SK-N-SH (cell line): ENCODE results near the gene ATP6V1G2. TPM values are rescaled to one million over a fixed set of nuclear protein-coding genes. Genes with fewer than 3 reads are reported as not detected.

ENCODE experiments used
- CTCF ChIA-PET: fragments of 300-600, 350-600 bp; formaldehyde crosslinking; extraction: SDS; loops from one replicate; lab custom pipeline; 2021; lab: Yijun Ruan, JAX
- POLR2A ChIA-PET: fragments of 350-600 bp; sonication (Branson Sonifier 250); formaldehyde crosslinking; extraction: SDS; loops from one replicate; lab custom pipeline; 2020; ENCODE audit warnings: antibody characterized with exemption, inconsistent platforms; lab: Yijun Ruan, JAX
- DNase-seq: peaks from one replicate; pipeline ENCODE4 v3.0.0; 2012
- H2AFZ ChIP-seq: fragments of 200-600 bp; sonication (generic); 2 replicates; pipeline ENCODE4 v1.8.1; 2016; ENCODE audit warnings: antibody characterized with exemption, mild to moderate bottlenecking, low read depth
- H3F3A ChIP-seq: fragments of 200-600 bp; sonication (generic); replicated peaks from 2 replicates; pipeline ENCODE3; 2016; ENCODE audit warnings: antibody characterized with exemption, mild to moderate bottlenecking; ENCODE audit not compliant: insufficient read depth
- H3K27ac ChIP-seq, 2 experiments: fragments of 200-500 bp in 1 of 2; fragments of 200-600 bp in 1 of 2; sonication (Bioruptor generic) in 1 of 2; sonication (generic), shearing (Covaris generic) in 1 of 2; 2 replicates each; pipeline versions ENCODE4 v1.5.1 to v1.6.1; 2014 to 2016; ENCODE audit warnings: low read depth in 2 of 2, inconsistent platforms in 1 of 2, low read length in 1 of 2, mild to moderate bottlenecking in 1 of 2, mixed read lengths in 1 of 2
- H3K27me3 ChIP-seq: fragments of 200-600 bp; sonication (generic), shearing (Covaris generic); 2 replicates; pipeline ENCODE4 v1.6.1; 2016; ENCODE audit warnings: mixed run types; ENCODE audit not compliant: insufficient read depth
- H3K36me3 ChIP-seq, 2 experiments: fragments of 200-500 bp in 1 of 2; fragments of 200-600 bp in 1 of 2; sonication (Bioruptor generic) in 1 of 2; sonication (generic) in 1 of 2; replicated peaks in 1 of 2; 2 replicates each; pipeline versions ENCODE3 to v1.5.1; 2014 to 2016; ENCODE audit warnings: low read length in 1 of 2, mild to moderate bottlenecking in 1 of 2; ENCODE audit not compliant: insufficient read depth in 2 of 2, control insufficient read depth in 1 of 2
- H3K4me1 ChIP-seq, 2 experiments: fragments of 200-500 bp in 1 of 2; fragments of 200-600 bp in 1 of 2; sonication (Bioruptor generic) in 1 of 2; sonication (generic), shearing (Covaris generic) in 1 of 2; 2 replicates each; pipeline versions ENCODE4 v1.5.1 to v1.6.1; 2014 to 2016; ENCODE audit warnings: low read depth in 1 of 2, low read length in 1 of 2, mixed run types in 1 of 2; ENCODE audit not compliant: insufficient read depth in 2 of 2, control insufficient read depth in 1 of 2
- H3K4me2 ChIP-seq: fragments of 200-600 bp; sonication (generic), shearing (Covaris generic); 2 replicates; pipeline ENCODE4 v1.6.1; 2017; ENCODE audit warnings: mixed run types
- H3K4me3 ChIP-seq, 2 experiments: fragments of 200-500 bp in 1 of 2; fragments of 200-600 bp in 1 of 2; sonication (Bioruptor generic) in 1 of 2; sonication (generic), shearing (Covaris generic) in 1 of 2; 2 replicates each; pipeline versions ENCODE4 v1.5.1 to v1.8.1; 2014 to 2016; ENCODE audit warnings: low read depth in 2 of 2, inconsistent platforms in 1 of 2, low read length in 1 of 2, mild to moderate bottlenecking in 1 of 2, mixed read lengths in 1 of 2, moderate library complexity in 1 of 2
- H3K79me2 ChIP-seq: fragments of 200-600 bp; sonication (generic); 2 replicates; pipeline ENCODE4 v1.8.1; 2017; ENCODE audit warnings: mild to moderate bottlenecking; ENCODE audit not compliant: insufficient read depth
- H3K9ac ChIP-seq: fragments of 200-600 bp; sonication (generic); 2 replicates; pipeline ENCODE4 v1.6.1; 2017; ENCODE audit warnings: mixed run types
- H3K9me2 ChIP-seq: fragments of 200-600 bp; sonication (generic); 2 replicates; pipeline ENCODE4 v1.6.1; 2017; ENCODE audit warnings: mixed run types
- H3K9me3 ChIP-seq: fragments of 200-600 bp; sonication (generic); 2 replicates; pipeline ENCODE4 v1.6.1; 2017; ENCODE audit warnings: mixed run types, mild to moderate bottlenecking, moderate library complexity
- H4K20me1 ChIP-seq: fragments of 200-600 bp; sonication (generic); 2 replicates; pipeline ENCODE4 v1.6.1; 2017; ENCODE audit warnings: mild to moderate bottlenecking, mixed run types; ENCODE audit not compliant: insufficient read depth
- CHD2 ChIP-seq: fragments of 150-350 bp; IDR thresholded peaks from 2 replicates; pipeline ENCODE4 v1.6.1; 2018; ENCODE audit warnings: low read length; ENCODE audit not compliant: partially characterized antibody
- EP300 ChIP-seq, 2 experiments: IDR thresholded peaks; 2 replicates each; pipeline versions ENCODE4 v1.4.0 to v1.6.1; 2012; ENCODE audit warnings: borderline replicate concordance in 1 of 2, low read depth in 1 of 2, low read length in 1 of 2
- EZH2phosphoT487 ChIP-seq: fragments of 200-600 bp; sonication (generic); IDR thresholded peaks from 2 replicates; pipeline ENCODE4 v1.6.1; 2017; ENCODE audit warnings: low read depth, mixed run types, mild to moderate bottlenecking, antibody characterized with exemption, moderate library complexity, borderline replicate concordance
- FOXJ3 ChIP-seq: sonication (generic); formaldehyde crosslinking; IDR thresholded peaks from 2 replicates; pipeline ENCODE4 v1.5.1; 2020; ENCODE audit warnings: mild to moderate bottlenecking, missing genetic modification reagents
- FOXM1 ChIP-seq: IDR thresholded peaks from 2 replicates; pipeline ENCODE4 v1.4.0; 2012; ENCODE audit warnings: low read depth, mild to moderate bottlenecking
- MEF2A ChIP-seq: IDR thresholded peaks from 2 replicates; pipeline ENCODE4 v1.4.0; 2012; ENCODE audit warnings: low read depth, borderline replicate concordance
- REST ChIP-seq: IDR thresholded peaks from 2 replicates; pipeline ENCODE4 v1.6.1; 2012; ENCODE audit warnings: mild to moderate bottlenecking, low read depth, low read length, moderate library complexity
- RXRA ChIP-seq: IDR thresholded peaks from 2 replicates; pipeline ENCODE4 v1.4.0; 2012; ENCODE audit warnings: low read depth, mild to moderate bottlenecking, borderline replicate concordance
- WGBS: methylation state at CpG from one replicate; pipeline ENCODE4 v1.1.6; 2017; ENCODE audit warnings: low lambda C conversion rate; 5-methylcytosine and 5-hydroxymethylcytosine counted together
- polyA plus RNA-seq, 3 experiments: library from polyadenylated mRNA; depleted of rRNA; stranded (reverse); fragments of >200 nt; gene quantifications; 2 replicates each; pipeline ENCODE4 v1.2.3, GENCODE V29; 2012
- TF ChIP-seq, protein P1 (sequence below): IDR thresholded peaks from 2 replicates; pipeline ENCODE4 v1.4.0; 2012; ENCODE audit warnings: low read depth, borderline replicate concordance
- TF ChIP-seq, protein P2 (sequence below): fragments of 150-350 bp; IDR thresholded peaks from 2 replicates; pipeline ENCODE4 v1.6.1; 2016; ENCODE audit warnings: mild to moderate bottlenecking, low read depth, low read length

The ATP6V1G2 gene
- polyA plus RNA-seq, 1 of the 3 experiments (the other 2 are of a cell fraction): 13.6 TPM

- Histone ChIP-seq H3K4me2 (no peak overlapping the region), H3K4me3 (no peak overlapping the region), H3K36me3 (peaks cover 52 to 61% of the 10 kb centered on the region in 2 experiments), H3F3A (peaks cover 28% of the 10 kb centered on the region), H3K9me3 (no peaks in the 10 kb centered on the region), H4K20me1 (peaks cover 43% of the 10 kb centered on the region), H3K9me2 (no peaks in the 10 kb centered on the region), H3K4me1 (peaks cover 0 to 11% of the 10 kb centered on the region in 2 experiments; a peak in 2 of 4 replicates), H3K9ac (no peak overlapping the region), H3K27me3 (no peaks in the 10 kb centered on the region), H3K79me2 (peaks cover 15% of the 10 kb centered on the region; the same call in 1 of the 2 replicates), H2AFZ (no peak overlapping the region), H3K27ac (no peak overlapping the region)
- TF ChIP-seq CHD2 (no peak), REST (no peak), FOXJ3 (no peak), EP300 (IDR thresholded peaks at IDR 0.05; ENCODE audit: borderline replicate concordance in 1 of 2, low read depth in 1 of 2, low read length in 1 of 2) (no peak), RXRA (no peak), MEF2A (no peak), EZH2phosphoT487 (no peak), FOXM1 (no peak)
- TF ChIP-seq, protein P1, sequence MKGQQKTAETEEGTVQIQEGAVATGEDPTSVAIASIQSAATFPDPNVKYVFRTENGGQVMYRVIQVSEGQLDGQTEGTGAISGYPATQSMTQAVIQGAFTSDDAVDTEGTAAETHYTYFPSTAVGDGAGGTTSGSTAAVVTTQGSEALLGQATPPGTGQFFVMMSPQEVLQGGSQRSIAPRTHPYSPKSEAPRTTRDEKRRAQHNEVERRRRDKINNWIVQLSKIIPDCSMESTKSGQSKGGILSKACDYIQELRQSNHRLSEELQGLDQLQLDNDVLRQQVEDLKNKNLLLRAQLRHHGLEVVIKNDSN: no peak
- TF ChIP-seq, protein P2, sequence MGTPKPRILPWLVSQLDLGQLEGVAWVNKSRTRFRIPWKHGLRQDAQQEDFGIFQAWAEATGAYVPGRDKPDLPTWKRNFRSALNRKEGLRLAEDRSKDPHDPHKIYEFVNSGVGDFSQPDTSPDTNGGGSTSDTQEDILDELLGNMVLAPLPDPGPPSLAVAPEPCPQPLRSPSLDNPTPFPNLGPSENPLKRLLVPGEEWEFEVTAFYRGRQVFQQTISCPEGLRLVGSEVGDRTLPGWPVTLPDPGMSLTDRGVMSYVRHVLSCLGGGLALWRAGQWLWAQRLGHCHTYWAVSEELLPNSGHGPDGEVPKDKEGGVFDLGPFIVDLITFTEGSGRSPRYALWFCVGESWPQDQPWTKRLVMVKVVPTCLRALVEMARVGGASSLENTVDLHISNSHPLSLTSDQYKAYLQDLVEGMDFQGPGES: no peak
- CTCF ChIA-PET: interaction anchor here (3.0 kb wide), 1 partner anchor 67 kb away, joined by 12 read pairs; no protein-coding TSS in a partner anchor
- DNase-seq: no peak
- POLR2A ChIA-PET: interaction anchor here (1.4 kb wide), 1 partner anchor 11 kb away, joined by 12 read pairs; the partner anchor contains the start of gene DDX39B
- WGBS: 84% methylated on average over 5 of the region's 6 CpGs
Observed at GRCh38 chr6:31530659-31531058, 15.7 kb downstream of the ATP6V1G2 start.
